Activated naive CD8-positive, alpha-beta T cell treated with anti-CD3 and anti-CD28 coated beads, Interleukin-2, amount 10 ng/mL, durations not matched to agents 7 days and 5 days (primary cell): ENCODE measurements around the gene AFG1L. TPM values are rescaled to one million over a fixed set of nuclear protein-coding genes. Genes with fewer than 3 reads are reported as not detected.

ENCODE experiments used
- ATAC-seq: fragments of 150-1000 bp; cut with Tn5 transposase; one replicate; pipeline ENCODE4 v1.10.0; 2021; ENCODE audit warnings: low read depth, moderate library complexity
- POLR2A ChIA-PET: fragments of 350-600 bp; sonication (Branson Sonifier 250); formaldehyde crosslinking; loops from one replicate; lab custom pipeline; 2021; ENCODE audit warnings: antibody characterized with exemption; lab: Charles Lee
- DNase-seq: peaks from one replicate; pipeline ENCODE4 v3.0.0; 2021
- H3K27ac Mint-ChIP-seq: one replicate; pipeline ENCODE4 v1.8.0; 2022; ENCODE audit warnings: mild to moderate bottlenecking, mixed read lengths
- H3K27me3 Mint-ChIP-seq: one replicate; pipeline ENCODE4 v1.8.0; 2022; ENCODE audit warnings: mild to moderate bottlenecking, moderate library complexity, mixed read lengths
- H3K36me3 Mint-ChIP-seq: one replicate; pipeline ENCODE4 v1.8.0; 2021; ENCODE audit warnings: mild to moderate bottlenecking, mixed read lengths
- H3K4me1 Mint-ChIP-seq: one replicate; pipeline ENCODE4 v1.8.0; 2021; ENCODE audit warnings: mixed read lengths
- H3K4me3 Mint-ChIP-seq: one replicate; pipeline ENCODE4 v1.8.0; 2022; ENCODE audit warnings: mild to moderate bottlenecking, moderate library complexity, mixed read lengths
- H3K9me3 Mint-ChIP-seq: one replicate; pipeline ENCODE4 v1.8.0; 2021; ENCODE audit warnings: mixed read lengths
- total RNA-seq, 2 experiments: library from RNA; stranded (reverse); gene quantifications; one replicate each; pipeline ENCODE4 v1.2.3, GENCODE V29; 2021

Gene AFG1L
- total RNA-seq, 2 experiments from 2014 or later: 4.9 to 5.5 TPM

- Mint-ChIP-seq H3K9me3 (no peaks in the 10 kb centered on the region), H3K4me3 (no peak overlapping the region), H3K27me3 (no peaks in the 10 kb centered on the region), H3K36me3 (no peaks in the 10 kb centered on the region), H3K4me1 (no peaks in the 10 kb centered on the region), H3K27ac (no peak overlapping the region)
- DNase-seq (no peak), ATAC-seq (no peak)
- POLR2A ChIA-PET: no interaction called here
Observed at GRCh38 chr6:108469316-108469715, 174.5 kb downstream of the AFG1L start.

GRCh38 chr6:108473197-108473596 lies 178.3 kb downstream of the AFG1L start:
- no peaks in the 10 kb centered on the region for H3K4me1 Mint-ChIP-seq
- H3K9me3 Mint-ChIP-seq: peaks cover 1% of the 10 kb centered on the region
- no peak overlapping the region for H3K27ac Mint-ChIP-seq
- POLR2A ChIA-PET: no interaction called here
- DNase-seq (no peak), ATAC-seq (no peak)
- H3K4me3 Mint-ChIP-seq: no peak overlapping the region
- no peaks in the 10 kb centered on the region for H3K36me3 Mint-ChIP-seq
- peaks cover 8% of the 10 kb centered on the region for H3K27me3 Mint-ChIP-seq

GRCh38 chr6:108476376-108476775 lies 181.5 kb downstream of the AFG1L start:
- H3K4me1 Mint-ChIP-seq: no peaks in the 10 kb centered on the region
- ATAC-seq (no peak), DNase-seq (no peak)
- H3K36me3 Mint-ChIP-seq: peaks cover 3% of the 10 kb centered on the region
- no peak overlapping the region for H3K27ac Mint-ChIP-seq
- H3K27me3 Mint-ChIP-seq: peaks cover 8% of the 10 kb centered on the region
- no peak overlapping the region for H3K4me3 Mint-ChIP-seq
- POLR2A ChIA-PET: no interaction called here
- H3K9me3 Mint-ChIP-seq: peaks cover 3% of the 10 kb centered on the region

DNA sequence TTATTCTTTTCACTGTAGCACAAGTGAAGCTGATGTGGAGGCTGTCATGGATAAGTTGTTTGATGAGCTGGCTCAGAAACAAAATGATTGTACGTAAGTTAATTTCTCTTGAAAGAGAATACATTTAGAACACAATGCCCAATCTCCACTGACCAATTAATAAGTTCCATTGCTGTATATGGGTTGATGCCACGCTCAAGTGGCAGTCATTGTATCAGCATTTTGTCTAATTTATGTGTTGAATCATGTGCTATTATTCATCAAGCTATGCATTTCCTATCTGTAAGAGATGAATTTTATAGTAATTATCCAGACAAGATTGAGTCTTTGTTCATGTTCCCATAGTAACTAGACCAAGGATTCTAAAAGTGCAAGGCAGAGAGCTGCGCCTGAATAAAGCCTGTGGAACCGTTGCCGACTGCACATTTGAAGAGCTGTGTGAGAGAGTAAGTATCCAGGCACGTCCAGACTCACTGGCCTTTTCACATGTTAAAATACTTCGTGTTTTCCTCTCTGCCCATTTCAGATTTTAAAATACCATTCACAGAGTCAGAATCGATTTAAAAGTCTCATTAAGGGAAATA lies 182.1 kb downstream of the AFG1L start:
- Mint-ChIP-seq H3K27me3 (peaks cover 8% of the 10 kb centered on the region), H3K4me3 (no peak overlapping the region), H3K36me3 (peaks cover 3% of the 10 kb centered on the region), H3K27ac (no peak overlapping the region), H3K4me1 (no peaks in the 10 kb centered on the region), H3K9me3 (peaks cover 3% of the 10 kb centered on the region)
- ATAC-seq (no peak), DNase-seq (no peak)
- POLR2A ChIA-PET: no interaction called here

GRCh38 chr6:108482559-108482958 lies 187.7 kb downstream of the AFG1L start:
- ATAC-seq (no peak), DNase-seq (no peak)
- no peak overlapping the region for H3K4me3 Mint-ChIP-seq
- POLR2A ChIA-PET: no interaction called here
- H3K4me1 Mint-ChIP-seq: no peaks in the 10 kb centered on the region
- H3K9me3 Mint-ChIP-seq: peaks cover 6% of the 10 kb centered on the region
- peaks cover 9% of the 10 kb centered on the region for H3K36me3 Mint-ChIP-seq
- no peaks in the 10 kb centered on the region for H3K27me3 Mint-ChIP-seq
- H3K27ac Mint-ChIP-seq: no peak overlapping the region

- Mint-ChIP-seq H3K9me3 (peaks cover 6% of the 10 kb centered on the region), H3K4me3 (no peak overlapping the region), H3K27me3 (no peaks in the 10 kb centered on the region), H3K4me1 (no peaks in the 10 kb centered on the region), H3K36me3 (peaks cover 9% of the 10 kb centered on the region), H3K27ac (no peak overlapping the region)
- POLR2A ChIA-PET: no interaction called here
- no peak for DNase-seq
- no peak for ATAC-seq
Observed at GRCh38 chr6:108484016-108484415, 189.2 kb downstream of the AFG1L start.

DNA sequence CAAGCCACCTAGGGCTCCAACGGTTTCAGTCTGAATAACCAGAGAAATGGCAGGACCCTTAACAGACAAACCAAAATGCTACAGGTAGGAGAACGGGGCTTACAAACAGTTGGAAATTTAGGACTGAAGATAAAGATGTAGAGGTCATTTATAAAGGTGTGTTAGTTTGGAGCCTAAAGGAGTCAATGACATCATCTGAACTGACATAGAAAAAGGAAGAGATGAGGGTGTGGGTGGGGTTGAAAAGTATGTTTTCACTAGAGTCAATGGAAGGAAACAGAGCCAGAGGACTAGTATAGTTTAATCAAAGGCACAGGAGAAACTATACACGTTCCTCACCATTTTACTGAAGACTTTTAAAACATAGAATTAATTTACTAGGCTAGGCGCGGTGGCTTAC lies 194.8 kb downstream of the AFG1L start:
- POLR2A ChIA-PET: no interaction called here
- Mint-ChIP-seq H3K27me3 (peaks cover 3% of the 10 kb centered on the region), H3K27ac (no peak overlapping the region), H3K4me3 (no peak overlapping the region), H3K4me1 (no peaks in the 10 kb centered on the region), H3K36me3 (no peaks in the 10 kb centered on the region), H3K9me3 (no peaks in the 10 kb centered on the region)
- DNase-seq (no peak), ATAC-seq (no peak)

DNA sequence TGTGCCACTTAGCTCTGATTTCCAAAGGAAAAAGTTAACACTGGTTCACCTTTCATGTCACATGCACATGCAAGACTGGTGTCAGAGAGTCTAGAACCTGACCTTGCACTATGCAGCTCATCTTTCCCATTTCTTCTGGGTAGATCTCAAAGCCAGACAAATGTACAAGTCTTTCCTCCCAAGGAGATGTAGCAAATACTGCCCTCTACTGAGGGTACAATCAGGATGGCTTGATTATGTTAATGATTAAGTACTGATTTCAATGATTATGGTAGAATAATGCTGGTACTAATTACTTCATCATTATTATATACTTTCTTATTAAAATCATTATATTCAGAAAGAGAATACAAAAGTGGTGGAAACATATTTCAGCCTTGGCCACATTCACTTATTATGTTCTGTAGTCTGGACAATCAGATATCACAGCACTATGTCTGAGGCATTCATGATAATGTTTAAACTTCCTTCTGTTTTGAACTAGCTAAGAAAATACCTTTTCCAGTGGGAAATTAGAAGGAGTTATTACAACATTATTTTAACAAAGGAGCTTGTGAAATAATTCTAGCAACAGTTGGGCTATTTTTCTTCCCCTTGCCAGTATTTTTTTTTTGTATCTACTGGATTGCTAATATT lies 197.4 kb downstream of the AFG1L start:
- no peak overlapping the region for H3K4me3 Mint-ChIP-seq
- POLR2A ChIA-PET: interaction anchor here (0.6 kb wide), 1 partner anchor 241 kb away, joined by 3 read pairs; no protein-coding TSS in a partner anchor

DNA sequence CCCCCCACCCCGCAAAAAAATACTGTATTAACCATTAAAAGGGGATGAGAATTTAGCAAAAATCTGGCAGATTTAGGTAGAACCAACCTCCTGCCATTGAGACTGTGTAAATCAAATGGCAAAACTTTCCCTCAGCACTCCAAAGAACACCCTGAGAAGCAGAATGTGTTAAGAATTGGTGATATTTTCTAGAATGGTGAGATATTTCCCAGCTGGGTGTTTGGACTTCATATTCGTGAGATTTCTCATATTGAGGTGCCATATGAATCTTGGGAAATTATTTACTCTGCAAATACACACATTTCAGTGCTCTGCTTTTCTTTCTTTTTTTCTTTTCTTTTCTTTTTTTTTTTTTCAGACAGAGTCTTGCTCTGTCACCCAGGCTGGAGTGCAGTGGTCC lies 199.6 kb downstream of the AFG1L start:
- no peak for ATAC-seq
- no peak for DNase-seq
- Mint-ChIP-seq H3K4me3 (no peak overlapping the region), H3K27ac (no peak overlapping the region), H3K27me3 (peaks cover 3% of the 10 kb centered on the region), H3K36me3 (no peaks in the 10 kb centered on the region), H3K9me3 (no peaks in the 10 kb centered on the region), H3K4me1 (no peaks in the 10 kb centered on the region)
- POLR2A ChIA-PET: no interaction called here

More for the DNA sequence above, 197.4 kb downstream of the AFG1L start:
- no peaks in the 10 kb centered on the region for H3K9me3 Mint-ChIP-seq
- H3K27ac Mint-ChIP-seq: no peak overlapping the region
- H3K4me1 Mint-ChIP-seq: no peaks in the 10 kb centered on the region
- ATAC-seq (no peak), DNase-seq (no peak)
- peaks cover 3% of the 10 kb centered on the region for H3K27me3 Mint-ChIP-seq
- H3K36me3 Mint-ChIP-seq: no peaks in the 10 kb centered on the region

DNA sequence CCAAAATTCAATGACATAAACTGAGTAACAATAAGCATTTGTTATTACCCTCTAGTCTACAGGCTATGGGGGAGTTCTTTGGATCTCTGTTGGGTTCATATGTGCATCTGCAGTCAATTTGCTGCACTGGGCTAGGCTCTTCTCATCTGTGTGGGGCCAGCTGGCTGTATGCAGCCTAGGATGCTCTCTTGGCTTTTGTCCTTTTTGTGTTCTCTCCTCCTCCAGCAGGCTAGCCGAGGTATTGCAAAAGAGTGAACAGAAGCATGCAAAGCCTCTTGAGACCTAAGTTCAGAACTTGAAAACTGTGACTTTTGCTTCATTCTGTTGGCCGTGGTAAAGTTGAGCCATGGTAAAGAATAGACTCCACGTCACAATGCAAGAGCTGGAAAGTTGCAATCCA lies 203.0 kb downstream of the AFG1L start:
- ATAC-seq (peak; percentile 60), DNase-seq (no peak)
- no peak overlapping the region for H3K4me3 Mint-ChIP-seq
- H3K4me1 Mint-ChIP-seq: peaks cover 2% of the 10 kb centered on the region
- H3K36me3 Mint-ChIP-seq: peaks cover under 1% of the 10 kb centered on the region
- POLR2A ChIA-PET: no interaction called here
- H3K9me3 Mint-ChIP-seq: no peaks in the 10 kb centered on the region
- no peak overlapping the region for H3K27ac Mint-ChIP-seq
- no peaks in the 10 kb centered on the region for H3K27me3 Mint-ChIP-seq

- DNase-seq: no peak
- no peak for ATAC-seq
- Mint-ChIP-seq H3K27ac (no peak overlapping the region), H3K4me3 (no peak overlapping the region), H3K36me3 (peaks cover 4% of the 10 kb centered on the region), H3K4me1 (peaks cover 10% of the 10 kb centered on the region), H3K27me3 (no peaks in the 10 kb centered on the region), H3K9me3 (no peaks in the 10 kb centered on the region)
- POLR2A ChIA-PET: no interaction called here
Observed at GRCh38 chr6:108501559-108501958, 206.7 kb downstream of the AFG1L start.

DNA sequence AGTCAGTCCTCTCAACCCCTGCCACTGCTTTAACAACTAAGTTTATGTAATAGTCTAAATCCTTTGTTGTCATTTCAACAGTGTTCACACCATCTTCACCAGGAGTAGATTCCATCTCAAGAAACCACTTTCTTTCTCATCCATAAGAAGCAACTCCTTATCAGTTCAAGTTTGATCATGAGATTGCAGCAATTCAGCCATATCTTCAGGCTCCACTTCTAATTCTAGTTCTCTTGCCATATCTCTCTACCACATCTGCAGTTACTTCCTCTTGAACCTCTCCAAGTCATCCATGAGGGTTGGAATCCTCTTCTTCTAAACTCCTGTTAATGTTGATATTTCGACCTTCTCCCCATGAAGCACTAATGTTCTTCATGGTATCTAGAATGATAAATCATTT lies 208.0 kb downstream of the AFG1L start:
- no peak for DNase-seq
- POLR2A ChIA-PET: no interaction called here
- Mint-ChIP-seq H3K4me3 (no peak overlapping the region), H3K27ac (no peak overlapping the region), H3K4me1 (peaks cover 10% of the 10 kb centered on the region), H3K27me3 (no peaks in the 10 kb centered on the region), H3K9me3 (no peaks in the 10 kb centered on the region), H3K36me3 (peaks cover 4% of the 10 kb centered on the region)
- ATAC-seq: no peak

- no peak overlapping the region for H3K27ac Mint-ChIP-seq
- H3K9me3 Mint-ChIP-seq: no peaks in the 10 kb centered on the region
- H3K4me3 Mint-ChIP-seq: no peak overlapping the region
- no peaks in the 10 kb centered on the region for H3K27me3 Mint-ChIP-seq
- DNase-seq: no peak
- no peak for ATAC-seq
- peaks cover 4% of the 10 kb centered on the region for H3K36me3 Mint-ChIP-seq
- POLR2A ChIA-PET: no interaction called here
- H3K4me1 Mint-ChIP-seq: peaks cover 10% of the 10 kb centered on the region
Observed at GRCh38 chr6:108507316-108507715, 212.5 kb downstream of the AFG1L start.

DNA sequence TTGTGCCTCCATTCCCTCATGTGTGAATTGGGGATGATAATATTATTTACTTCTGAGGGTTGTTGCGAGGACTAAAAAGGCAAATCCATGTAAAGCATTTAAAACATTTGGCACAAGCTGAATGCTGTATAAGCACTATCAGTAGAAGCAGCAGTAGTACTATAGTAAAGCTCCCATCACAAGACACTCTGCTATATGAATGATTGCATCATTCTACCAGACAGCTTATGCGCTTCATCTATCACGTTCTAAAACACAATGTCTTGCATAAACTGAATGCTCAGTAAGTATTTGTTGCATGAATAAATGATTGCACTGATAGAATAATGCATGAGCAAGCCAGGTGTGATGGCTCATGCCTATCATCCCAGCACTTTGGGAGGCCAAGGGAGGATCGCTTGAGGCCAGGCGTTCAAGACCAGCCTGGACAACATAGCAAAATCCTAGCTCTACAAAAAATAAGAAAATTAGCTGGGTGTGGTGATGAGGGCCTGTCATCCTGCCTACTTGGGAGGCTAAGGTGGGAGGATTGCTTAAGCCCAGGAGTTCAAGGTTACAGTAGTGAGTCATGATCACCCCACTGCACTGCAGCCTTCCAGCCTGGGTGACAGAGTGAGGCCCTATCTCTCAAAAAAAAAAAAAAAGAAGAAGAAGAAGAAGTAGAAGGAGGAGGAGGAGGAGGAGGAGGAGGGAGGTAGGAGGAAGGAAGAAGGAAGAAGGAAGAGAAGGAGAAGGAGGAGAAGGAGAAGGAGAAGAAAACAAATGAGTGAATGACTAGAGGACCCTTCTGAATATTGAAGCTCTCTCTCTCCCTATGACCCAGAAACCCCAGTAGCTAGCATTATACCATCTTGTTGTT lies 215.8 kb downstream of the AFG1L start:
- peaks cover 1% of the 10 kb centered on the region for H3K9me3 Mint-ChIP-seq
- no peak for DNase-seq
- H3K36me3 Mint-ChIP-seq: peaks cover 4% of the 10 kb centered on the region
- no peak for ATAC-seq
- no peaks in the 10 kb centered on the region for H3K4me1 Mint-ChIP-seq
- H3K27me3 Mint-ChIP-seq: no peaks in the 10 kb centered on the region
- POLR2A ChIA-PET: no interaction called here
- H3K27ac Mint-ChIP-seq: no peak overlapping the region
- H3K4me3 Mint-ChIP-seq: no peak overlapping the region
